ENCODE results near the gene TTLL8. TPM values are rescaled to one million over a fixed set of nuclear protein-coding genes. Genes with fewer than 3 reads are reported as not detected.

The TTLL8 gene
- polyA plus RNA-seq, 1 experiment, result not detected

DNA sequence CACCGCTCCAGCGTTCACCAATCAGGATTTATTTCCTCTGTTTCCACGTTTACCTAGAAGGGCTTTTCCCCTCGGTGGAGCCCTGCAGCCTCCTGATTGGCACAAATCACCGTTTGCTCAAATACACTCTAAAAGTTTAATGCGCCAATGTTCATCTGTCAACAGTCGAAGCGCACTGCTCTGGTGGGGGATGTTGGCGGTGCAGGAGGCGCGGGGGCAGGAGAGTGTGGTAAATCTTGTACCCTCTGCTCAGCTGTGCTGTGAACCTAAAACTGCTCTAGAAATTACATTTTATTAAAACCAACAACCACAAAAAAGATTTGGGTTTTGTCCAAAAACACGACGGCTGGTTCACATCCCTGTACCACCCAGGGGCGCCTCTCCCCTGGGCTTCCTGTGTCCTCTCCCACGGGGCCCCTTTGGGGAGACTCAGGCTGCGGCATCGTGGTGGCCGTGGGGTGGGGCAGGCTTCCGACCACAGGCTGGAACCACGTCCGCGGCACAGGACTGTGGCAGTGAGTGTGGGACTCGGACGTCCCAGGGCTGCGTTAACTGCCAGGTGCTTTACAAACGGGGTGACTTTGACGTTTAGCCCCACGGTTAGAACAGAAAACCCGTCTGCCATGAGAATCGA lies 13.5 kb downstream of the TTLL8 start:
- CTCF ChIA-PET, result no interaction called here

DNA sequence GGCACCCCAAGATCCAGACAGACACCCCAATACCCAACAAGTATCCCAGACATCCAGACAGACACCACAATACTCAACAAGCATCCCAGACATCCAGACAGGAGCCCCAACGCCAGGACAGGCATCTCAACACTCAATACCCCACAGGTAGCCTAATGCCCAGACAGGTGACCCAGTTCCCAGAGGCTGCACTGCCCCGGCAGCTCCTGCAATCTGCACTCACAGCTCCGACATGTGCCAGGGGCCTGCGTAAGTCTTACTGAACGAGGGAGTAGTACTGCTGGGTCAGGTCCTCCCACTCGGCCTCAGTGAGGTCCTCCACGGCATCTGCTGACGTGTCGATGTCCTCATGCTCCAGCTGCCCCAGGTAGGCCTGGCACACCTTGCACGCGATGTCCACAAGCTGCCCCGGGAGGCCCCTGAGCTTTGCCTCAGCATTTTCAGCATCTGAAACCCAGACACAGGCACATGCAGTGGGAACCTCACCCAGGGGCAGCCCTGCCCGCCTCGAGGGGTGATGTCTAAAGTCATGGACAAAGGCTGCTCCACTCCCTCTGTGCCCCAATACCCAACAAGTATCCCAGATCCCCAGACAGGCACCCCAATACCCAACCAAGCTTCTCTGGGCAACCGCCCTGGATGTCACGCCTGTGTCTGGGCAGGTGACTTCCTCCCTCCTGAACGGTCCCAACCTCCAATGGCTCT lies 16.6 kb downstream of the TTLL8 start:
- ChIA-PET CTCF (interaction anchor here (1.1 kb wide), 1 partner anchor 11 kb away, joined by 3 read pairs; no protein-coding TSS in a partner anchor), POLR2A (no interaction called here)
- Histone ChIP-seq H3K36me3 (ENCODE audit: control insufficient read depth, insufficient read depth, low read length) (no peaks in the 10 kb centered on the region), H3K4me3 (ENCODE audit: low read depth, low read length) (no peak overlapping the region), H3K27me3 (ENCODE audit: control insufficient read depth, insufficient read depth, low read length) (no peaks in the 10 kb centered on the region)
- TF ChIP-seq, protein P1, sequence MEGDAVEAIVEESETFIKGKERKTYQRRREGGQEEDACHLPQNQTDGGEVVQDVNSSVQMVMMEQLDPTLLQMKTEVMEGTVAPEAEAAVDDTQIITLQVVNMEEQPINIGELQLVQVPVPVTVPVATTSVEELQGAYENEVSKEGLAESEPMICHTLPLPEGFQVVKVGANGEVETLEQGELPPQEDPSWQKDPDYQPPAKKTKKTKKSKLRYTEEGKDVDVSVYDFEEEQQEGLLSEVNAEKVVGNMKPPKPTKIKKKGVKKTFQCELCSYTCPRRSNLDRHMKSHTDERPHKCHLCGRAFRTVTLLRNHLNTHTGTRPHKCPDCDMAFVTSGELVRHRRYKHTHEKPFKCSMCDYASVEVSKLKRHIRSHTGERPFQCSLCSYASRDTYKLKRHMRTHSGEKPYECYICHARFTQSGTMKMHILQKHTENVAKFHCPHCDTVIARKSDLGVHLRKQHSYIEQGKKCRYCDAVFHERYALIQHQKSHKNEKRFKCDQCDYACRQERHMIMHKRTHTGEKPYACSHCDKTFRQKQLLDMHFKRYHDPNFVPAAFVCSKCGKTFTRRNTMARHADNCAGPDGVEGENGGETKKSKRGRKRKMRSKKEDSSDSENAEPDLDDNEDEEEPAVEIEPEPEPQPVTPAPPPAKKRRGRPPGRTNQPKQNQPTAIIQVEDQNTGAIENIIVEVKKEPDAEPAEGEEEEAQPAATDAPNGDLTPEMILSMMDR (IDR thresholded peaks at IDR 0.05; ENCODE audit: insufficient read depth, low read depth, low read length), result no peak
- DNase-seq (ENCODE audit: low read depth), result no peak

More for the DNA sequence above, 13.5 kb downstream of the TTLL8 start:
- no peak for DNase-seq (ENCODE audit: low read depth)
- Histone ChIP-seq H3K36me3 (ENCODE audit: control insufficient read depth, insufficient read depth, low read length) (no peaks in the 10 kb centered on the region), H3K4me3 (ENCODE audit: low read depth, low read length) (no peak overlapping the region), H3K27me3 (ENCODE audit: control insufficient read depth, insufficient read depth, low read length) (no peaks in the 10 kb centered on the region)
- POLR2A ChIA-PET, result no interaction called here
- TF ChIP-seq, protein P1 (IDR thresholded peaks at IDR 0.05; ENCODE audit: insufficient read depth, low read depth, low read length), result no peak

DNA sequence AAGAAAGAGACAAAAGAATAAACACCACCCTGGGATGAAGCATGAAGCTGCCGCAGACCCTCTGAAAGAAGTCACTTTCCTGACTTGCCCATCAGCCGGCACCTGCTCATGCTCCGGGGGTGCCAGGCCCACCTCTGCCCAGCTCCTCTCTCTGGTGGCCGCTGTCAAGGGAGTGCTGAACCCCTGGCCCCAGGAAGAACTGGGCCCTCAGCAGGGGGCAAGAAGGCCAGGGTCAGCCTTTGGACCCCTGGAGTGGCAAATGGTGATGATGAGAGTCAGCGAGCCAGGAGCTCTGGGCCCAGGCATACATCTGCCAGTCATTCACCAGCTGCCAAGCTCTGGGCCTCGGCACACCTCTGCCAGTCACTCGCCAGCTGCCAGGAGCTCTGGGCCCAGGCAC lies 17.4 kb downstream of the TTLL8 start:
- TF ChIP-seq, protein P1 (IDR thresholded peaks at IDR 0.05; ENCODE audit: insufficient read depth, low read depth, low read length), result no peak
- Histone ChIP-seq H3K36me3 (ENCODE audit: control insufficient read depth, insufficient read depth, low read length) (no peaks in the 10 kb centered on the region), H3K27me3 (ENCODE audit: control insufficient read depth, insufficient read depth, low read length) (no peaks in the 10 kb centered on the region), H3K4me3 (ENCODE audit: low read depth, low read length) (no peak overlapping the region)
- POLR2A ChIA-PET, result no interaction called here
- CTCF ChIA-PET, result interaction anchor here (1.1 kb wide), 1 partner anchor 10 kb away, joined by 3 read pairs; no protein-coding TSS in a partner anchor
- no peak for DNase-seq (ENCODE audit: low read depth)

DNA sequence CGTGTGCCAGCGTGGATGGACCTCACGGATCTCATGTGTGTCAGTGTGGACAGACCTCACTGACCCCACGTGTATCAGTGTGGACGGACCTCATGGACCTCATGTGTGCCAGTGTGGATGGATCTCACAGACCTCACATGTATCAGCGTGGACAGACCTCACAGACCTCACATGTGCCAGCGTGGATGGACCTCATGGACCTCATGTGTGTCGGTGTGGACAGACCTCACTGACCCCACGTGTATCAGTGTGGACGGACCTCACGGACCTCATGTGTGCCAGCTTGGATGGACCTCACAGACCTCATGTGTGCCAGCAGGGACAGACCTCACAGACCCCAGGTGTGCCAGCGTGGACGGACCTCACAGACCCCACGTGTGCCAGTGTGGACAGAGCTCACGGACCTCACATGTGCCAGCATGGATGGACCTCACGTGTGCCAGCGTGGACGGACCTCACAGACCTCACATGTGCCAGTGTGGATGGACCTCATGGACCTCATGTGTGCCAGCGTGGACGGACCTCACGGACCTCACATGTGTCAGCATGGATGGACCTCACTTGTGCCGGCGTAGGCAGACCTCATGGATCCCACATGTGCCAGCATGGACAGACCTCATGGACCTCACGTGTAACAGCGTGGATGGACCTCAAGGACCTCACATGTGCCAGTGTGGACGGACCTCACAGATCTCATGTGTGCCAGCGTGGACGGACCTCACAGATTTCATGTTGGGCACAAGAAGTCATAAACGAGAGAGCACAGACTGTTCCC lies 18.2 kb downstream of the TTLL8 start:
- H3K4me3 ChIP-seq (ENCODE audit: low read depth, low read length), result no peak overlapping the region
- DNase-seq (ENCODE audit: low read depth), result no peak
- CTCF ChIA-PET, result interaction anchor here (1.1 kb wide), 1 partner anchor 9 kb away, joined by 3 read pairs; no protein-coding TSS in a partner anchor
- H3K27me3 ChIP-seq (ENCODE audit: control insufficient read depth, insufficient read depth, low read length), result no peaks in the 10 kb centered on the region
- no peaks in the 10 kb centered on the region for H3K36me3 ChIP-seq (ENCODE audit: control insufficient read depth, insufficient read depth, low read length)
- TF ChIP-seq, protein P1 (IDR thresholded peaks at IDR 0.05; ENCODE audit: insufficient read depth, low read depth, low read length), result no peak
- POLR2A ChIA-PET, result no interaction called here
